Measurements from ENCODE around the gene PDE11A.
A peak's percentile ranks its signal among the peaks of the same experiment; 100 is the strongest.

DNA sequence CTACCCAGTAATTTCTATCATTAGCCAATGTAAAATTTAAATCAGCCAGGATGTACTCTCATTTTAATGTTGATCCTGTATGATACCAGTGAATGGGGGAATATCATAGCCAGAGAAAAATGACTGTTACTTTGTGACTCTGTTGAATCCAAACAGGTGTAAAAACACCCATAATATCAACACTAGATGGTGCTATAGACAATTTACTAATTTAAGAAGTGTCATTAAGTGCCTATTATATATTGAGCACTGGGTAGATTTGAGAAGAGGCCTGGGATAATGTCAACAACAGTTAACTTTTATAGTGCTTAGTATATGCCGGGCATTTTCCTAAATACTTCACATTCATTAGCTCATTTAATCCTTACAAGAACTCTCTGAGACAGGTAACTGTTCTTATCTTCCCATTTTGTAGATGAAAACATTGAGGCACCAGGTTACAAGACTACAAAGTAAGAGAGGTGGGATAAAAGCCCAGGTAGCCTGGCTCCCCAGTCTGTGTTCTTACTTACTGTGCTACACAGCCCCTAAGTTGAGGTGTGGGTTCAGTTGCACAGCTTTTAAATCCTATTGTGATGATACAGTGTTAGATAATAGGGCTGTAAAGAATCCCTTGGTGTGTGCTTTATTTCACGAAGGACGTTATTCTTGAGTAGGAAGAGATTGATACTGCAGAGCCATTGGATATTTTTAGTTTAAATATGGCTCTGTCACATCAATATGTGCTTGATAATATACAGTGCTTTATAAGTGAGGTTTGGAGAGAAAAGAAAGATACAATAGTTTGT is 354.6 kb downstream of the PDE11A start:
- TF ChIP-seq CTCF (IDR thresholded peaks at IDR 0.05) (peak; percentile 33), ZFX (IDR thresholded peaks at IDR 0.05; ENCODE audit: borderline replicate concordance) (no peak)
